Adrenal gland (tissue), 12 donors: ENCODE data around the gene INSL4. TPM values are rescaled to one million over a fixed set of nuclear protein-coding genes. Genes with fewer than 3 reads are reported as not detected.

Experiments
- DNase-seq, 7 donors: peaks; one replicate each; pipeline ENCODE4 v3.0.0-alpha.2; 2019 to 2020
- H3K27ac ChIP-seq, 5 donors: fragments of 200-600 bp; sonication (generic) in 4 of 5; 1 replicate in 3 of 5; 2 replicates in 2 of 5; pipeline versions ENCODE4 v1.5.1 to v1.8.0; 2016 to 2020; ENCODE audit warnings: mild to moderate bottlenecking in 1 of 5
- H3K27me3 ChIP-seq: fragments of 200-600 bp; 2 replicates; pipeline ENCODE4 v1.8.0; 2021
- H3K36me3 ChIP-seq, 2 donors: fragments of 200-600 bp; replicated peaks in 1 of 2; 1 replicate in 1 of 2; 2 replicates in 1 of 2; pipeline versions ENCODE4 v1.5.1 to v1.8.0; 2018 to 2022
- H3K4me1 ChIP-seq, 2 donors: fragments of 200-600 bp; replicated peaks in 1 of 2; 1 replicate in 1 of 2; 2 replicates in 1 of 2; pipeline versions ENCODE4 v1.5.1 to v1.8.0; 2018 to 2021
- H3K4me3 ChIP-seq, 4 donors: fragments of 200-600 bp; sonication (generic) in 3 of 4; one replicate each; pipeline ENCODE4 v1.5.1; 2016 to 2018
- H3K9me3 ChIP-seq, 3 donors: fragments of 200-600 bp; sonication (generic) in 1 of 3; replicated peaks in 1 of 3; 1 replicate in 2 of 3; 2 replicates in 1 of 3; pipeline versions ENCODE4 v1.5.1 to v1.8.0; 2016 to 2021
- CTCF ChIP-seq, 6 experiments: fragments of 450-650 bp in 4 of 6; fragments of 200-600 bp in 2 of 6; sonication (generic) in 1 of 6; IDR thresholded peaks; 1 replicate in 5 of 6; 2 replicates in 1 of 6; pipeline versions ENCODE4 v1.5.1 to v1.8.0; 2016 to 2021; ENCODE audit warnings: antibody characterized with exemption in 6 of 6, mild to moderate bottlenecking in 2 of 6, moderate library complexity in 1 of 6
- POLR2A ChIP-seq, 2 donors: fragments of 450-650 bp; IDR thresholded peaks; one replicate each; pipeline ENCODE4 v1.6.1; 2017; ENCODE audit warnings: antibody characterized with exemption in 2 of 2, mild to moderate bottlenecking in 2 of 2, moderate library complexity in 1 of 2
- WGBS, 4 donors: extraction: QIAGEN DNeasy Blood & Tissue Kit in 2 of 4; methylation state at CpG; one replicate each; pipeline versions ENCODE4 v1.1.5 to v1.1.7; 2013 to 2017; 5-methylcytosine and 5-hydroxymethylcytosine counted together
- intact Hi-C, 2 donors: fragments of 100-400 bp; cut with DNase I; formaldehyde crosslinking; loops; one replicate each; pipeline versions ENCODE4 v1.14.1 to v1.15.0; 2022 to 2023
- polyA plus RNA-seq, 3 donors: library from polyadenylated mRNA; stranded (reverse); fragments of 200-250 nt in 2 of 3; fragments of 350-450 nt in 1 of 3; fragmentation: Illumina TruSeq in 1 of 3; extraction: RNeasy Lipid Tissue Mini Kit (QIAGEN cat#74804) in 1 of 3; gene quantifications; one replicate each; pipeline ENCODE4 v1.2.3, GENCODE V29; 2013 to 2014
- total RNA-seq, 9 donors: library from RNA; depleted of rRNA in 4 of 9; stranded (reverse); fragments of >200 nt in 4 of 9; fragments of 120-200 nt in 1 of 9; fragmentation: NEBNext Ultra II Directional in 1 of 9; extraction: Animal tissue kit (Norgen Biotek cat#: 25700) in 1 of 9; gene quantifications; one replicate each; pipeline versions ENCODE4 v1.1.0 to v1.2.4, GENCODE V29; 2013 to 2023
- donor health status: healthy with polysubstance abuse.
- donor health status: Bipolar disorder and iron deficiency.
- donor health status: DM: yes; HTN: yes; CAD: no.
- donor health status: DM: no; HTN: no; CAD: no.
- donor health status: DM: no; HTN: no; CAD: no.
- donor health status: DM: yes; HTN: yes; CAD: no.

Gene INSL4
- total and polyA plus RNA-seq, 12 donors = not detected

DNA sequence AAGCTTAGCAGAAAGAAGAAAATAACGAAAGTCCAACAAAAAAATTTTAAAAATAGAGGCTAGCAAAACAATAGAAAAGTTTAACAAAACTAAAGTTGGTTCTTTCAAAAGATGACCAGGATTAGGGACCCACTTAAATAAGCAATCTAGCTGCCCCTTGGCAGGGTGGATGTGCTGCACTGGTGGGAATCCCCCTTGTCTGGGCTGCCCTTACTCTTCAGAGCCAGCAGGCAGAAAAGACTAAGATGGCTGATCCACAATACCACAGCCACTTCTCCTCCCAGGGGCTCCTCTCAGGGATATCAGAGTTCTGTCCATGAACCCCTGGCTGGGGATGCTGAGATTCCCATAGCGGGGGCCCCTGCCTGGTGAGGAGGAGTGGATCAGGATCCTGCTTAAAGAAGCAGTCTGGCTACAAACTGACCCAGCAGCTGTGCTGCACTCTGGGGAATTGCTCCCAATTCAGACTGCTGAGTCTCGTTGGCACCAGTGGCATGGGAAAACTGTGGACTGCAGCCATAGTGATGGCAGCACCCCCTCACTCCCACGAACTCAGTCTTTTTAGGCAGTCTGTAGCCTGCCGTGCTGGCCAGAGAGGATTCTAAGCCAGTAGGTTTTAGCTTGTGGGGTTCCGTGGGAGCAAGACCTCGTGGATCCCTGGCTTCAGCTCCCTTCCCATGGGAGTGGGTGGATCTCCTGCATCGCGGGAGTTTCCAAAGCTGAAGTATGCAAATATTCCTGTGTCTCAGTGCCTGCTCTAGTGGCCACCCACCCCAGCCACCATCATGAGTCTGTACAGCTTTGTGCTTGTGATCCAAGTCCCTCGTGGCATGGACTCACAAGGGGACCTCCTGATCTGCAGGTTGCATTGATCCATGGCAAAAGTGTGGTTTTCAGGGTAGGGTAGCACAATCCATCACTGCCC lies 42.9 kb upstream of the INSL4 start:
- Histone ChIP-seq H3K4me3 (no peak overlapping the region), H3K27ac (no peak overlapping the region), H3K27me3 (no peaks in the 10 kb centered on the region), H3K36me3 (no peaks in the 10 kb centered on the region), H3K9me3 (no peaks in the 10 kb centered on the region), H3K4me1 (no peaks in the 10 kb centered on the region)
- DNase-seq = no peak
- intact Hi-C loops = loop anchor here (5.0 to 10.0 kb wide), 2 partner anchors 399 to 406 kb away; no protein-coding TSS in a partner anchor
- no peak for TF ChIP-seq CTCF (IDR thresholded peaks at IDR 0.05)
- no peak for TF ChIP-seq POLR2A (IDR thresholded peaks at IDR 0.05)
- 60 to 75% (median 66%) methylated on average over 9 to 10 of the region's 10 CpGs for WGBS, 4 donors

DNA sequence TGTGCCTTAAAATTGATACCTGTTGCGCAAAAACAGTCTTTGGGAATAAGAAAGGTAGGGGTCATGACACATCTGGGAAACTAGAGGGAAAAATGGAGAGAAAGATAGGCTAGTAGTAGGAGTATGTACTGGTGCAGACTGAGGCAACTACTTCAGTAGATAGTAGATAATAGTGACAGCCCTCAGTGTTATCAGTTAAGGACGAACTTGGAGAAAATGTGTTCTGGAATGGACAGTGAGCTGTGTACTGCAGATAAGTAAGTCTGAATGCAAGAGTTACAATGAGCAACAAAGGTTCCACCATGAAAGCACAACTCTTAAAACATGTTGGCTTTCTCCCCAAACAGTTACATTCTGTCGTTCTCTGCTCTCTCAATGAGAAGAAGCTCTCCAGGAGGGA lies 39.2 kb upstream of the INSL4 start:
- 68 to 77% (median 73%) methylated on average over 3 of the region's 3 CpGs for WGBS, 4 donors
- no peak for DNase-seq
- TF ChIP-seq CTCF (IDR thresholded peaks at IDR 0.05) (no peak), POLR2A (IDR thresholded peaks at IDR 0.05) (no peak)
- Histone ChIP-seq H3K27ac (no peak overlapping the region), H3K9me3 (no peaks in the 10 kb centered on the region), H3K27me3 (no peaks in the 10 kb centered on the region), H3K4me1 (no peaks in the 10 kb centered on the region), H3K4me3 (no peak overlapping the region), H3K36me3 (no peaks in the 10 kb centered on the region)
- intact Hi-C loops = no loop called here

GRCh38 chr9:5193345-5193744 lies 37.9 kb upstream of the INSL4 start:
- intact Hi-C loops = no loop called here
- no peak for DNase-seq
- TF ChIP-seq POLR2A (IDR thresholded peaks at IDR 0.05) = no peak
- TF ChIP-seq CTCF (IDR thresholded peaks at IDR 0.05) = no peak
- WGBS, 4 donors = 43 to 55% (median 48%) methylated on average over 2 of the region's 2 CpGs
- H3K27ac ChIP-seq = no peak overlapping the region
- H3K4me3 ChIP-seq = no peak overlapping the region
- H3K36me3 ChIP-seq = no peaks in the 10 kb centered on the region
- H3K9me3 ChIP-seq = no peaks in the 10 kb centered on the region
- H3K4me1 ChIP-seq = no peaks in the 10 kb centered on the region
- no peaks in the 10 kb centered on the region for H3K27me3 ChIP-seq

DNA sequence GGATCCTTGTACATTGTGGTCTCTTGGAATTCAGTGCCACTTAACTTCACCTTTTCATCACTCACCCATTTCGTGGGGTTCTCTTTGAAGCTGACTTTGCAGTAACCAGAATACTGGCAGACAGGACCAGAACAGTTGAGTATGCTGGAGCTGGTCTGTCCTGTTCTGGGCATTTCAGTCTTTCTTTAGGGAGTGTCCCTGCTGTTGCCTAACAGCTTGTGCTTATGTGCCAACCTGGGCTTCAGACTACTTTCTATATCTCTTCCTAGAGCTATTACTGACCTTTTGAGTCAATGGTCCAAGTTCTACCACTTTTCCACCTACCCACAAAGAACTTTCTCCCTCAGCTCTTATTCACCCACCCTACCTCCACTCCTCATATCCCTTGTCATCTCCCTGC lies 35.8 kb upstream of the INSL4 start:
- H3K36me3 ChIP-seq = no peaks in the 10 kb centered on the region
- TF ChIP-seq CTCF (IDR thresholded peaks at IDR 0.05) = no peak
- no peak for TF ChIP-seq POLR2A (IDR thresholded peaks at IDR 0.05)
- H3K4me3 ChIP-seq = no peak overlapping the region
- intact Hi-C loops = no loop called here
- DNase-seq = no peak
- H3K9me3 ChIP-seq = no peaks in the 10 kb centered on the region
- no peaks in the 10 kb centered on the region for H3K4me1 ChIP-seq
- 57 to 60% (median 59%) methylated on average over 1 of the region's 1 CpG for WGBS, 4 donors
- no peaks in the 10 kb centered on the region for H3K27me3 ChIP-seq
- H3K27ac ChIP-seq = no peak overlapping the region
